Osteoblast (primary cell): Measurements from ENCODE around the gene CDH6. TPM values are rescaled to one million over a fixed set of nuclear protein-coding genes. Genes with fewer than 3 reads are reported as not detected.
A peak's percentile ranks its signal among the peaks of the same experiment; 100 is the strongest.

Experiments
- DNase-seq: peaks from one replicate; pipeline ENCODE4 v3.0.0; 2011; ENCODE audit warnings: low spot score, mixed read lengths; ENCODE audit not compliant: insufficient read length; ENCODE audit errors: missing footprints
- H2AFZ ChIP-seq: 2 replicates; pipeline ENCODE4 v1.6.0; 2011; ENCODE audit warnings: mild to moderate bottlenecking, low read length
- H3K27ac ChIP-seq: 2 replicates; pipeline ENCODE4 v1.5.1; 2011; ENCODE audit warnings: mild to moderate bottlenecking, low read depth, low read length, moderate library complexity
- H3K27me3 ChIP-seq: 2 replicates; pipeline ENCODE4 v1.6.0; 2012; ENCODE audit warnings: mild to moderate bottlenecking, control low read depth, inconsistent platforms, low read length, moderate library complexity; ENCODE audit not compliant: insufficient read depth
- H3K36me3 ChIP-seq: 2 replicates; pipeline ENCODE4 v1.5.1; 2011; ENCODE audit warnings: mild to moderate bottlenecking, low read length, control low read depth, moderate library complexity; ENCODE audit not compliant: insufficient read depth
- H3K4me1 ChIP-seq: 2 replicates; pipeline ENCODE4 v1.5.1; 2011; ENCODE audit warnings: mild to moderate bottlenecking, low read length, control low read depth, moderate library complexity; ENCODE audit not compliant: insufficient read depth
- H3K4me2 ChIP-seq: 2 replicates; pipeline ENCODE4 v1.6.0; 2011; ENCODE audit warnings: mild to moderate bottlenecking, low read length; ENCODE audit not compliant: insufficient read depth
- H3K4me3 ChIP-seq: fragments of 200-600 bp; sonication (generic); 3 replicates; pipeline ENCODE4 v1.5.1; 2012; ENCODE audit warnings: mild to moderate bottlenecking, low read length, inconsistent platforms; ENCODE audit not compliant: insufficient read depth
- H3K79me2 ChIP-seq: 2 replicates; pipeline ENCODE4 v1.6.0; 2012; ENCODE audit warnings: mild to moderate bottlenecking, low read length, control low read depth, inconsistent platforms; ENCODE audit not compliant: insufficient read depth
- H3K9me3 ChIP-seq: 2 replicates; pipeline ENCODE4 v1.5.1; 2011; ENCODE audit warnings: low read depth, low read length, control low read depth
- H4K20me1 ChIP-seq: 2 replicates; pipeline ENCODE4 v1.6.0; 2012; ENCODE audit warnings: mild to moderate bottlenecking, low read length, control low read depth; ENCODE audit not compliant: insufficient read depth
- total RNA-seq: library from RNA; depleted of rRNA; stranded (reverse); fragments of >200 nt; gene quantifications from 2 replicates; pipeline ENCODE4 v1.2.3, GENCODE V29; 2012
- TF ChIP-seq, protein P1 (sequence below): IDR thresholded peaks from 2 replicates; pipeline ENCODE4 v1.5.1; 2011; ENCODE audit warnings: mild to moderate bottlenecking, low read depth, low read length, moderate library complexity; ENCODE audit errors: extremely low read depth

The CDH6 gene
- total RNA-seq, 1 donor = 16.3 TPM

DNA sequence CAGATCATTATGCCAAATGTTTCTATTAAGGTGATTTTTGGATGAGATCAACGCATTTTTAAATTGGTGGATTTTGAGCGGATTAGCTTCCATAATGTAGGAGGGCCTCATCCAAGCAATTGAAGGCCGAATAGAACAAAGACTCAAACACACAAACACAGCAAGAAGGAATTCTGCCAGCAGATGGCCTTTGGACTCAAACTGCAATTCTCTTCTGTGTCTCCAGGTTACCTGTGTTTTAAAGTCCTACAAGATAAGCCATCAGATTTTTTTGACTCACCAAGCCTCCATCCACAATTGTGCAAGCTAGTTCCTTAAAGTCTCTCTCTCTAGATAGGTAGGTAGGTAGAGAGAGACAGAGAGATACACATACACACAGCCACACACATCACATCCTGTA lies 25.5 kb downstream of the CDH6 start:
- Histone ChIP-seq H3K36me3 (no peaks in the 10 kb centered on the region), H2AFZ (no peak overlapping the region), H3K4me1 (no peaks in the 10 kb centered on the region), H3K27me3 (no peaks in the 10 kb centered on the region), H3K79me2 (no peaks in the 10 kb centered on the region), H3K4me2 (no peak overlapping the region), H3K27ac (no peak overlapping the region), H3K9me3 (no peaks in the 10 kb centered on the region), H4K20me1 (no peaks in the 10 kb centered on the region), H3K4me3 (no peak overlapping the region)
- no peak for DNase-seq
- TF ChIP-seq, protein P1, sequence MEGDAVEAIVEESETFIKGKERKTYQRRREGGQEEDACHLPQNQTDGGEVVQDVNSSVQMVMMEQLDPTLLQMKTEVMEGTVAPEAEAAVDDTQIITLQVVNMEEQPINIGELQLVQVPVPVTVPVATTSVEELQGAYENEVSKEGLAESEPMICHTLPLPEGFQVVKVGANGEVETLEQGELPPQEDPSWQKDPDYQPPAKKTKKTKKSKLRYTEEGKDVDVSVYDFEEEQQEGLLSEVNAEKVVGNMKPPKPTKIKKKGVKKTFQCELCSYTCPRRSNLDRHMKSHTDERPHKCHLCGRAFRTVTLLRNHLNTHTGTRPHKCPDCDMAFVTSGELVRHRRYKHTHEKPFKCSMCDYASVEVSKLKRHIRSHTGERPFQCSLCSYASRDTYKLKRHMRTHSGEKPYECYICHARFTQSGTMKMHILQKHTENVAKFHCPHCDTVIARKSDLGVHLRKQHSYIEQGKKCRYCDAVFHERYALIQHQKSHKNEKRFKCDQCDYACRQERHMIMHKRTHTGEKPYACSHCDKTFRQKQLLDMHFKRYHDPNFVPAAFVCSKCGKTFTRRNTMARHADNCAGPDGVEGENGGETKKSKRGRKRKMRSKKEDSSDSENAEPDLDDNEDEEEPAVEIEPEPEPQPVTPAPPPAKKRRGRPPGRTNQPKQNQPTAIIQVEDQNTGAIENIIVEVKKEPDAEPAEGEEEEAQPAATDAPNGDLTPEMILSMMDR = no peak

DNA sequence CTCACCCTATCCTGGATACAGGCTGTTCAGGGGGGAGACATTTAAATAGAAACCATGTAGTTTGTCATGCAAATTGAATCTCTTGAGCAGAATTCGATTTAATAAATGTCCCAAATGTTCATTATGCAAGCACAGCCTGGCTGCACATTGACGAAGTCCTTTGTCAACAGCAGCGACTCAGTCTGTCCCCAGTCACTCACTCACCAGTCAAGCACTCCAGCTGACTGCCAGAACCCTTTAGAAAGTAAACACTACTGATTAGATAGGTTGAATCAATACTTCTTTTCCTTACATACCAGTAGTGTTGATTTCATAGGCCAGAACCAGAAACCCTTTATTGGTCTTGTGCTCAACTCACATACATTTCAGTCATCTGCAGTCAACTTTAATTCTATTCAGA lies 27.5 kb downstream of the CDH6 start:
- Histone ChIP-seq H3K79me2 (no peaks in the 10 kb centered on the region), H3K27ac (no peak overlapping the region), H3K9me3 (no peaks in the 10 kb centered on the region), H3K4me1 (no peaks in the 10 kb centered on the region), H3K4me2 (no peak overlapping the region), H3K27me3 (no peaks in the 10 kb centered on the region), H3K4me3 (no peak overlapping the region), H4K20me1 (no peaks in the 10 kb centered on the region), H3K36me3 (no peaks in the 10 kb centered on the region), H2AFZ (no peak overlapping the region)
- TF ChIP-seq, protein P1 = no peak
- DNase-seq = no peak

DNA sequence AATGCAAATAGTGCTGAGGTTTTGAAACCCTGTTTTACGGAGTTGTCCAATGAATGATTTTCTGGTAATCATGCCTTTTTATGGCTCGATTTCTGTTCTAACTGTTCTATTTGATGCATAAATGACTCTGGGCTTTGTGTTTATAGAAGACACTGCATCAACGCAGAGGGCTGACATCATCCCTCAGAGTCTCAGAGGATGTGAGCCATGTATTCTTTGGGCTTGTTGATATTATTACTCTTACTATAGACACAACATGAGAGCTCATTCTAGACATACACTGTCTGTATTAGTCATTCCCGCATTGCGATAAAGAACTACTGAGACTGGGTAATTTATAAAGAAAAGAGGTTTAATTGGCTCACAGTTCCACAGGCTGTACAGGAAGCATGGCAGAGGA lies 31.6 kb downstream of the CDH6 start:
- Histone ChIP-seq H3K79me2 (no peaks in the 10 kb centered on the region), H3K36me3 (no peaks in the 10 kb centered on the region), H3K27me3 (no peaks in the 10 kb centered on the region), H3K4me1 (no peaks in the 10 kb centered on the region), H3K27ac (no peak overlapping the region), H2AFZ (no peak overlapping the region), H3K4me3 (no peak overlapping the region), H3K9me3 (no peaks in the 10 kb centered on the region), H3K4me2 (no peak overlapping the region), H4K20me1 (no peaks in the 10 kb centered on the region)
- TF ChIP-seq, protein P1 = no peak
- peak; percentile 51 for DNase-seq

DNA sequence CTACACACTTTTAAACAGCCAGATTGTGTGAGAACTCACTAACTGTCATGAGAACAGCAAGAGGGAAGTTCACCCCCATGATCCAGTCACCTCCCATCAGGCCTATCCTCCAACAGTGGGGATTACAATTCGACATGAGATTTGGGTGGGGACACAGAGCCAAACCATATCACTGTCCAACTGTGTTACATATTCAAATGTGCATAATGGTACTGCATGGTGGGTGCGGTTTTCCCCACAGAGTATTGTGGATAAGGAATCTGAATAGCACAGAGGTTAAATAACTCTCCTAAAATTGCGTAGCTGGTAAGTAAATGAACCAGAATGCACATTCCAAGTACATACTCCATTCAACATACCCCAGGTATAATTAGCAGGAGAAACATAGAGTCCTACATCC lies 32.1 kb downstream of the CDH6 start:
- peaks cover 2% of the 10 kb centered on the region for H3K4me1 ChIP-seq
- TF ChIP-seq, protein P1 = no peak
- no peak overlapping the region for H3K27ac ChIP-seq
- no peak for DNase-seq
- H3K9me3 ChIP-seq = no peaks in the 10 kb centered on the region
- no peak overlapping the region for H2AFZ ChIP-seq
- no peaks in the 10 kb centered on the region for H4K20me1 ChIP-seq
- no peaks in the 10 kb centered on the region for H3K79me2 ChIP-seq
- no peaks in the 10 kb centered on the region for H3K36me3 ChIP-seq
- no peak overlapping the region for H3K4me3 ChIP-seq
- no peaks in the 10 kb centered on the region for H3K27me3 ChIP-seq
- H3K4me2 ChIP-seq = no peak overlapping the region
